SH-SY5Y (cell line): ENCODE measurements around the gene MBOAT7.

Experiments used
- GATA2 ChIP-seq: IDR thresholded peaks from 2 replicates; pipeline ENCODE4 v1.6.1; 2011; ENCODE audit warnings: mild to moderate bottlenecking, low read depth, low read length
- GATA3 ChIP-seq: IDR thresholded peaks from 2 replicates; pipeline ENCODE4 v1.6.1; 2011; ENCODE audit warnings: low read depth, mild to moderate bottlenecking, low read length, moderate library complexity

Gene MBOAT7

GRCh38 chr19:54191011-54191810 lies 1.8 kb upstream of the MBOAT7 start, which contains the start of gene TSEN34:
Gene TSEN34 (plus strand): TSS chr19:54191308. CDS start chr19:54191365, 57 bp downstream.
- TF ChIP-seq GATA3: no peak
- no peak for TF ChIP-seq GATA2

GRCh38 chr19:54190503-54191010 lies 1.2 kb upstream of the MBOAT7 start:
- TF ChIP-seq GATA3 (no peak), GATA2 (no peak)

- TF ChIP-seq GATA3: no peak
- TF ChIP-seq GATA2: no peak
Measured at GRCh38 chr19:54189735-54190502, 539 bp upstream of the MBOAT7 start.

GRCh38 chr19:54188215-54188871 lies 1.0 kb downstream of the MBOAT7 start:
- TF ChIP-seq GATA2 (no peak), GATA3 (no peak)

- TF ChIP-seq GATA3 (no peak), GATA2 (no peak)
Measured at GRCh38 chr19:54186934-54187381, 2.4 kb downstream of the MBOAT7 start.

- no peak for TF ChIP-seq GATA2
- no peak for TF ChIP-seq GATA3
Measured at GRCh38 chr19:54186351-54186750, 3.0 kb downstream of the MBOAT7 start.

GRCh38 chr19:54183431-54183830 lies 5.9 kb downstream of the MBOAT7 start:
- no peak for TF ChIP-seq GATA3
- TF ChIP-seq GATA2: no peak

- TF ChIP-seq GATA3: no peak
- no peak for TF ChIP-seq GATA2
Measured at GRCh38 chr19:54180691-54181091, 8.7 kb downstream of the MBOAT7 start.

- TF ChIP-seq GATA2 (no peak), GATA3 (no peak)
Measured at GRCh38 chr19:54179921-54180461, 9.4 kb downstream of the MBOAT7 start.

- no peak for TF ChIP-seq GATA3
- no peak for TF ChIP-seq GATA2
Measured at GRCh38 chr19:54179262-54179852, 10.0 kb downstream of the MBOAT7 start.

- TF ChIP-seq GATA3 (no peak), GATA2 (no peak)
Measured at GRCh38 chr19:54178581-54179261, 10.7 kb downstream of the MBOAT7 start.

- TF ChIP-seq GATA2 (no peak), GATA3 (no peak)
Measured at GRCh38 chr19:54173951-54174834, 15.2 kb downstream of the MBOAT7 start.
